ENCODE data around the gene PCSK5.
"Not testable (repeated sequence)": the region's sequence is repeated elsewhere in the genome, so short reads cannot be mapped to it uniquely, and the experiment has no call there.

PCSK5 gene

DNA sequence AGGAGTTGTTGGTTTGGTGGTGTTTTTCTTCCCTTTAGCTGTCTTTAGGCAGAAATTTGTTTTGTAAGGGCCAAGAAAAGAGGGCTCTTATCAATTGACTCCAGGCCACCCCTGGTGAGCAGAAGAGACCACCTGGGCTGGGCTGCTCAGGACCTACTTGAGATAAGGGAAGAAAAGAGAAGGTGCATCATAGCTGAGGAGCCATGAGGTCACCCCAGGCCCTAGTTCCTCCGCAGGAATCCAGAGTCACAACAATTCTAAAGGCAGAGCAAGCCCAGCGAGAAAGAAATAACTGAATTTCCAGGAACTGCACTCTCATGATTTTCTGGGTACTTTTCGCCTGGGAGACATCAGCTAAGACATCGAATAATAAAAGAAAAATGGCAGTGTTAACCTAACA is 468.9 kb downstream of the PCSK5 start:
- no peak for DNase-seq (ENCODE audit: low spot score)

DNA sequence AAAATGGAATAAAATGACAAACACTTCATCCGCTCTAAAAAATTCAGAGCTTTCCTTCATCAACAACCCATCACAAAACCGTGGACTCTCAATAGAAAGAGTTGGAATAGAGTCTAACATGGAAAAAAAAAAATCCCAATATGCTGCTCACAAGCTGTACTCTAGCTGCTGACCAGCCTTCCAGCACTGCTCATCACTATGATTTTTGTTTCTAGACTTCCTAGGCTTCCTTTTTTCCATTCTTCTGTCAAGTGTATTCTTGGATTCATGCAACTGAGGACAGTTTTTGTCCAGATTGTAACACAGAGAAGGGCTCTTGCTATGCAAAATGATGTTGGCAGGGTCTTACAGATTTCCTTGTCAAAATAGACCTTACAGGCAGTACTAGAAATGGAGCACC is 469.3 kb downstream of the PCSK5 start:
- no peak for DNase-seq (ENCODE audit: low spot score)

DNA sequence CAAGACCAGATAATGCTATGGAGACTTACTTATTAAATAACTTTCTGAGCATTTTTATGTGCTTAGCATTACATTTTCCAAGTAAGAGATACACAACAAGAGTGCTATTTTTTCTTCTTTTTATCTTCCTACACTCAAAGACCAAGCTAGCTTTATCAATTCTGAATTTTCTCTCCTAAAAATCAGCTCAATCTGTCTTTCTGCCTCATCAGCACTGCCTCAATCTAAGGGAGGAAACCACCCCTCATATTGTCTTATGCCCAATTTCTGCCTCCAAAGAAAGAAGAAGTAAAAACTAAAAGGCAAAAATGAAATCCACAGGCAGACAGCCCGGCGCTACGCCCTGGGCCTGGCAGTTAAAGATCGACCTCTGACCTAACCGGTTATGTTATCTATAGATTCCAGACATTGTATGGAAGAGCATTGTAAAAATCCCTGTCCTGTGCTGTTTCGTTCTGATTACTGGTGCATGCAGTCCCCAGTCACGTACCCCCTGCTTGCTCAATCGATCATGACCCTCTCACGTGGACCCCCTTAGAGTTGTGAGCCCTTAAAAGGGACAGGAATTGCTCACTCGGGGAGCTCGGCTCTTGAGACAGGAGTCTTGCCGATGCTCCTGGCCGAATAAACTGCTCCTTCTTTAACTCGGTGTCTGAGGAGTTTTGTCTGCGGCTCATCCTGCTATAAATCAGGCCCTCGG is 472.0 kb downstream of the PCSK5 start:
- not testable (repeated sequence) for DNase-seq (ENCODE audit: low spot score)

DNA sequence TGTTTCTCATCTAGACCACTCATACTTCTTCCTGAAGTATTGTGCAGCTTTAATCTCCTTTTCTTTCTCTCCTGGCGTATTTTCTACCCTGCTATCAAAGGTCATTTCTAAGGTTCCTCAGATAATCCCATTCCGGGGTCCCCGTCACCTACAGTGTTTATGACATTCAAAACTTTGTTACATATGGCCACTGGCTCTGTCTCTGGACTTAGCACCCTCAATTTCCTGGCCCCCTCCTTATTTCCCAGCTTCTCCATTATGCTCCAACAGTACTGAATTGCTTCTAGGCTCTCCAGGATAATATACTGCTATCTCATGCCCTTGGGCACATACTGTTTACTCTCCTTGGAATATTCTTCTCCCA is 472.5 kb downstream of the PCSK5 start:
- no peak for DNase-seq (ENCODE audit: low spot score)

DNA sequence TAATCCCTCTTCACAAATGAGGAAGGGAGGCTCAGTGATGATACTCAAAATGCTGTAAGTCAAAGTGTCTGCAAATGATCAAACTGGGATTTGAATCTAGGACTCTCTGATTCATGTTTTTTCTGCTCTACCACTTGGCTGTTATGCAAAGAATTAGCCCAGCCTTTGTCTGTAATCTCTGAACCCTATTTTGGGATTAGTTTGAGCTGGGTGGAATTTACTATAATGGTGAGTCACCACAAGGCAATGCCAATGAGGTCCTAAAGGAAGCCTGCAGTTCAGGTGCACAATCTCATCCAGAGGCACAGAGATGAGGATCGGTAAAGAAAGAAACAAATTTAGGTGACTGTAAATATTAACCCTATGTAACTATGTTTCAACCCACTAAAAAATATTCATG is 474.6 kb downstream of the PCSK5 start:
- peak; percentile 80 for DNase-seq (ENCODE audit: low spot score)

DNA sequence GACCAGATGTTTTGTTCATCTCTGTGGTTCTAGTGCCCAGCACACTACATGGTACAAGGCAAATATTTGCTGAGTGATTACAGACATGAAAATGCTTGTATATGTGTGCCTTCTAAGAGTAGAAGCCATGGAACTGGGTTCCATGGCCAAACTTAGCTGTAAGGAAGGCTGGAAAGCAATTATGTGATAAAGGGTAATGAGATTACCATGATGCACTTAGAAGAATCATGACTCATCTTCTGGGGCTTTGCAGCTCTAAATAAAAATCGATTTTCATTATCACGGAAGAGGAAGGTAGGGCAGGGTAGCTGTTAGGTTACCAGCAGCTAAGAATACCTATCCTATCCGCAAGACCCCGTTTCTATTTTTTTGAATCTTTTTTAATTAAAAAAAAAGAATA is 475.8 kb downstream of the PCSK5 start:
- DNase-seq (ENCODE audit: low spot score): peak; percentile 36

DNA sequence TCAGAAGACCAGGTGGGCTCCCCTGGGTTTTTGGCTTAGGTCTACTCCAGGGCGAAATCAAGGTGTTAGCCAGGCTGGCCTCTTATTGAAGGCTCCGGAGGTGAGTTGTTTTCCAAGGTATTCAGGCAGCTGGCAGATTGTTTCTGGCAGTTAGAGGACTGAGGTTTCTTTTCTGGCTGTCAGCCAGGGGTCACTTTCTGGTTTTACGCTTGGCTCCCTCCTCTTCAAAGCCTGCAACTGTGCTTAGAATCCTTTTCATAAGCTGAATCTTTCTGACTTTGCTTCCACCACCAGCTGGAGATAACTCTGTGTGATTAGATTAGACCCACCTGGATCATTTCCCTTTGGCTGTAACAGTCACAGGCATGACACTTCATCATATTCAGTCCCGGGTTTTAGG is 479.1 kb downstream of the PCSK5 start:
- peak; percentile 61 for DNase-seq (ENCODE audit: low spot score)

DNA sequence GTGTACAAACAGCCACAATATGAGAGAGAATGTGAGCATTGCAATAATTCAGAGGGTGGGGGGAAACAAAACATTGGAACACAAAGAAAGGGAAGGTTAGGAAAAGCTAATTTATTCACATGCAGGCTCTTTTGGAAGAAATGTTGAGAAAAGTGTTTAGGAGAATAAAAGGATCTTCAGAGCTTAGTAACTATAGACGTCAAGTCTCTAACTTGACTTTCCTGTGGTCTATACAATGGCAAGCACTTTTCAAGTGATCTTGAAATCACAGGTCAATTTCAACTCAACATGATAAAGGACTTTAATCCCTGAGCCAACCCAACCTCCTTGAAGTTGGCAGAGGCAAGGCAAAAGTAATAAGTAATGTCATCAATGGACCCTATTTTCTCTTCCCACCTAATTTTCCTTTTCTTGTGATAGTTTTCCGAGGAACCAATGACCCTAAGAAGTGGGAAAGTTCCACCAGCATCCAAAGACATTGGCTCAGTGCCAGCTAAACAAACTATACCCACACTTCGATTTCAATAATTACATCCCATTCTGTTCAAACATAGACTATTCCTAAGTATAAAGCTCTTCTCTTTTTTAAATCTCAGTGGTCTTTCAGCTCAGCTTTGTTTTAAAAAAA is 480.0 kb downstream of the PCSK5 start:
- no peak for DNase-seq (ENCODE audit: low spot score)

DNA sequence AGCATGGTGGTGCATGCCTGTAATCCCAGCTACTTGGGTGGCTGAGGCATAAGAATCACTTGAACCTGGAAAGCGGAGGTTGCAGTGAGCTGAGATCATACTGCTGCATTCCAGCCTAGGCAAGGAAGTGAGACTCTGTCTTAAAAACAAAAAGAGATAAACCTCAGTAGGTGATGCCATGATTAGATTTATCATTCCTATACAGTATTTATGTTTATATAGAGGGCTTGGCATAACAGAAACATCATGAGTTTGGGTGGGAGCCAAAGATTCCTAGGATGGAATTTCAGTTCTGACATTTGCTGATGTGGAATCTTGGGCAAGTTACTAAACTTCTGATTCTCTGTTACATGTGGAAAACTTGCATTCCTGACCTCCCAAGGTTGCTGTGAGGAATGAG is 481.4 kb downstream of the PCSK5 start:
- DNase-seq (ENCODE audit: low spot score): peak; percentile 32

DNA sequence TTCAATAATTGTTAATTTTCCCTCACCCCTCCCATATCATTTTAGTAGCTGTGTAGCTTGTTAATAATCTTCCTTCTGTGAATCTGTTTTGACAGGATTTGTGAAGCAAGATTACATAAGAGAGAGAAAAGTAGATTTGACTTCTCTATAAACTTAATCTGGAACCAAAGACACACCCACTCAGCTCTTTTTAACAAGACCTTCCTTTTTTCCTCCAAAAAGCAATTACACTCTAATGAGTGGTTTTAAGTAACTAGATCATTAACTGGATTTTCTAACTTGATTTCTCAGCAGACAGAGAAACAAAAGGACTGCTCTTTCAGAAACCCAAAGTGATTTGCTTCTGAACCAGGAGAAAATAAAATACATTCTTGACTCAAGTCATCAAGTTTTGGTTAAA is 481.9 kb downstream of the PCSK5 start:
- DNase-seq (ENCODE audit: low spot score): no peak

DNA sequence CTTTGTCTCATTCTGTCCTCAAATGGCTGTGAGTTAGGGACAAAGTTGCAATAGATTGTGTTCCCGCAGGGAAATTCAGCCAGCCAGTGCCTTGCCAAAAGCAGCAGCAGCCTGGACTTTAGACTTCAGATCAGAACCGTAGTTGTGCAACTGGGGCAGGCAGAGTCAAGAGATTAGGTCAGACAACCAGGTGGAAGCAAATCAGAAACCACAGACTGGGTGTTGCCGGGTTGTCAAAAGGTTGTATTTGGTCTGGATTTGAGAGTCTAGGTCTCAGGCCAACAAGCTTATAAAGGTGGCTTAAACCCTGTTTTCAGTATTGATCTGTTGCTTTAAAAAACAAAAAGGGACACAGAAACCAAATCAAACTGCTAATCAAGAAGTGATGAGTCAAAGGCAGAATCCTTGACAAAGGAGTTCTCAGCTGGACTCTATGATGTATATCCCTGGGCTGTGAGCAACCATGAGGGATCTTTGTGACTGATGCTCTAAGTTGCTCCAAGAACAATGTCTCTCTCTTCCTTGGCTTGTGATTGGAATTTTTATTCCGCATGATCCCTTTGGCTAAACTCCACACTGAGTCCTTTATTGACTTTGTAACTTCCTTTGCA is 482.8 kb downstream of the PCSK5 start:
- DNase-seq (ENCODE audit: low spot score): peak; percentile 62

DNA sequence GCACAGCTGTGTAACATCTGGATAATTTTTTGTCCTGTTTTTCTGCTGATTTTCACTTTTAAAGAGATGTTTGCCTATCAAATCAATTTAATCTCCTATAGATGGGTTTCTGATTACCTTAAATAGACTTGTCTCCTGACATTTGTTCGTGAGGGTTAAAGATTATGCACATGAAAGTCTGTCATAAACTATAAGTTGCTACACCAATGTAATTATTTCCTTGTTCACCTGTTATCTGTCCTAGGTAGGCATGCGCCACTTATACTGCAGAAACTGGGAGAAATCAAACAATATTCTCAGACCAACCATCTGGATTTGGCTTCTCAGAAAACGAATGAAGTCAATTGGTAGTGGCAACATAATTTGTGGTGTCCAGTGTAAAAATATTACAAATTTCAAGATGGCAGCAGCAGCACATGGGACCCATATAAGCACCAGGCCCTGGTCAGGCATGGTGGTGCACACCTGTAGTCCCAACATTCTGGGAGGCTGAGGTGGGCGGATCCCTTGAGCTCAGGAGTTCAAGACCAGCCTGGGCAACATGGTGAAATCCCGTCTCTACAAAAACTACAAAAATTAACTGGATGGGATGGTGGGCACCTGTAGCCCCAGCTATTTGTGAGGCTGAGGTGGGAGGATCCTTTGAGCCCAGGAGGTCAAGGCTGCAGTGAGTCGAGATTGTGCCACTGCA is 483.5 kb downstream of the PCSK5 start:
- no peak for DNase-seq (ENCODE audit: low spot score)

DNA sequence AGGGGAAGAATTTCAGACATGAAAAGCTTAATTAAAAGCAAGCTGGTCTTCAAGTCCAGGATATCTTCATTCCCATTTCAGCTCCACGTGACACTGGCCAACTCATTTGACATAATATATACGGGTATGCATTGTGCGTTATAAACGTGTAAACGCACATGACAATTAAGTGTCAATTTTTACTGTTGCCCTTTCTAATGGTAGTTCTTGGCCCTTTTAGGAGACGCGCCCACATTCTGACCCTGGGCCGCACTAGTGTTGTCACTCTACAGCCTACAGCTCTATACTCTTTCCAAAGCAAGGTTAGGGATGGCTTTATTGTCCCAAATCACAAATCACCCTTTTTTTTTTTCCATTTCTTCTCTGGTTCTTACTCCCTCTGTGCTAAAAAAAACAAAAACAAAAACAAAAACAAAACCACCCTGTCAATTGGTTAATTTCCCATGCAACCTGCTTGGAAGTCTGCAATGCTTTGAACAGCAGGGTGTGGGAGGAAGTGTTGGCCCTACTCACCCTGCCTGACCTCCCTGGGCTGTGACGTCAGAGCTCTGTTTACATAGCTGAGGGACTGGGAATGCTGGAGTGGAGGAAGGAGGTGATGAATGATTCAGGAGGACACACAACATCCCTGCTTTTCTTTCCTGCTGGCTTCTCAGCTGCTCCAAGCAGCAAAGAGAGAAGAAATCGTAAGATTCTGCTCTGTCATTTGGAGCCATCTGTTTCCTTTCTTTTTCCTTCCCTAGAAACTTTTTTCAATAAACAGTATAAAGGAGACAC is 484.5 kb downstream of the PCSK5 start:
- peak; percentile 79 for DNase-seq (ENCODE audit: low spot score)

DNA sequence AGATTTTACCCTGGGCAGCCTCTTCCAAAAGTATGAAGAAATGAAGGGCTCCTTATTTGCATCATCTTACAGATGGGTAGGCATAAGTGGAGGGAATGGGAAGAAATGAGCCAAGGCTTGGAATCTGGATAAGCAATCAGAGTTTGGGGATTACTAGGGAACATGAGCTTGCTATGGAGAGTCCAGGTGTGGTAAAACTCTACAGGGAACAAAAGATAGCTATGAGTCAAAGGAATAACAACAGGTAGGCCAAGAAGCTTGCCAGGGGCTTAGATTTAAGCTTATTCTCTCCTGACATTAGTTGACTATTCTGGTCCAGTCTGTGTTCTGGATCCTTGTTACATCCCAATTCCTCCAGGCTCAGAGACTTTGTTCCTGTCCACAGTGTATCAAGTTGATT is 487.3 kb downstream of the PCSK5 start:
- no peak for DNase-seq (ENCODE audit: low spot score)

DNA sequence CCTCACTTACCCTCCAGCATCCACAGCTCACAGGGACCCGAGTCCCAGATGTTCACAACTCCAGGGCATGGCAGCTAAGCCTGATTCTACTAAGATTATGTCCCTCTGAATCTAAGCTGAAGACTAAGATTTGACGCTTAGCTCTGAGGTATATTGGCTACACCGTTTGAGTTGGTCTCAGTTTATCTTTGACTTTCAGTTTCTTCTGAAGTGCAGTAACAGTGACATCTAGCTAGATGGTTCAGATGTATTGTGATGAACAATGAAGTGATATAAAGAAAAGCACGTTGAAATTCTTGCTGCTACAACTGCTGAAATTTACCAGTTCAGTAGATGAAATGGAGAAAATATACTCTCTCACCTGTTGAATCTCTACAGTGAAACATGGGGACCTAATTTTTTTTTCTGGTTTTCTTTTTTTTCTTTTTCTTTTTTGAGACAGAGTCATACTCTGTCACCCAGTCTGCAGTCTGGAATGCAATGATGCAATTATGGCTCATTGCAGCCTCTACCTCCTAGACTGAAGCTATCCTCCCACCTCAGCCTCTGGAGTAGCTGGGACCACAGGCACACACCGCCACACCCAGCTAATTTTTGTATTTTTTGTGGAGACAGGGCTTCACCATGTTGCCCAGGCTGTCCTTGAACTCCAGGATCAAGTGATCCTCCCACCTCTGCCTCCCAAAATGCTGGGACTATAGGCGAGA is 488.0 kb downstream of the PCSK5 start:
- no peak for DNase-seq (ENCODE audit: low spot score)

DNA sequence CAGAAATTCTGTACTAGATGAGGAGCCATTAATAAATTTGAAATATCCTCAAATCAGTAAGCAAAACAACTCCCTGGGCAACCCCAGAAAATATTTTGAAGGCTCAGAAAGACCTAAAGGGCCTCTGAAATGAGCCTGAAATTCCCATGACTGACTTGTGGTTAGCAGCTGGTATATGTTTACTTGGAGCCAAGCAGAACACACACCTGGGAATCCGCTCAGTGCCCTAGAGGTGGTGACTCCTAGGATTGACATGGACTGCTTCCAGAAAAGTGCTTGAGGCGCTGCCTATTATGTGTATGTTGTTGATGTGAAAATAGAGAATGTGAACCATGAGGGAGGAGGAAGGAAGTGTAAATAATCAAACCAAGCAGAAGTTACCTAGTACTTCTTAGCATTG is 489.0 kb downstream of the PCSK5 start:
- DNase-seq (ENCODE audit: low spot score): no peak

DNA sequence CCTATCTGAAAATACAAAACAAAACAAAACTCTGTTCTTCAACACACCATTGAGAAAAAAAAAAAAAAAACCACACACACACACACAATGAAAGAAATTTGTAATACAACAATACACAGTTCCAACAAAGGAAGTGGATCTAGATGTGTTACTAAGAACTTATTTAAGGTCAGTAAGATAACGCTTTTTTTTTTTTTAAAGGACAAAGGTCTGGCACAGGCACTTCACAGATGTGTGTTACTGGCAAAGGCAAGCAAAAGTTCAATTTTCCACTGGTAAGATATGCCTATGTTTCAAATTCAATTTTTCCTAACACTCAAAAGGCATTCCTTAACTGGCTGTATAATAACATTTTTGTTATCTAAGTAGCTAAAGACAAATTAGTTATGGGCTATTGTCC is 500.2 kb downstream of the PCSK5 start:
- DNase-seq (ENCODE audit: low spot score): no peak

DNA sequence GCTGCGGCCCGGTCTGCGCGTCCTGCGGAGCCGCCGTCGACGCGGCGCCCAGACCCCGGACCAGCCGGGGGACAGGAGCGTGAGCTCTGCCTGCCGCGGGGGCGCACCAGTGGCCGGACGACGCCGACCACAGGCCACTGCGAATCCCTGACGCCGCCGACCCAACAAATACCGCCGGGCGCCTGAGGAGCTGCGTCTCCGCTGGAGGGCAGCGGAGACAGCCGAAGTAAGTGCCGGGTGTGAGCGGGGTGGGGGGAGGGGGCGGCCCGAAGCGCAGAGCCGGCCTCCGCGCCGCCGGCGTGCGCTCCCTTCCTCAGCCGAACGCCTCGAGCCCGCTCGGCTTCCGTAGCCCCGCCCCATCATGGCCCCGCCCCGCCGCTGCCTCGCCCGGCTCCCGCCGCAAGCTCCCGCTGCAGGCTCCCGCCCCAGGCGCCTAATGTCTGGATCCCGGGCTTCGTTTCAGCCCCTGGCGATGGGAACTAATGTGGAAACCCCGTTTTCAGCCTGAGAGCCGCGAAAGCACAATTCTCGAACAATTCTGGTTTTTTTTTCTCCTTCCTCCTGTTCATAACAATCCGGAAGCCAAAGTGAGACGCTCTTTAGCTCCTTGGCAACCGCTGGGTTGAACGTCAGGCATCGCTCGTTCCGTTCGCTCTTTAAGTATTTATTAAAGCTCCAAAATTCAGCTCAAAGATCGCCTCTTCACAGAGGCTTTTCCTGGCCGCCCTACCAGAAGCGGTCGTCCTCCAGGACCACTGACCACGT is 503.9 kb downstream of the PCSK5 start, which contains the start of gene RFK:
TSS of gene RFK (minus strand) at position 232 of the 765 bp plus-strand sequence. CDS start 255 bp downstream, outside the sequence.
- peak; percentile 91 for DNase-seq (ENCODE audit: low spot score)

DNA sequence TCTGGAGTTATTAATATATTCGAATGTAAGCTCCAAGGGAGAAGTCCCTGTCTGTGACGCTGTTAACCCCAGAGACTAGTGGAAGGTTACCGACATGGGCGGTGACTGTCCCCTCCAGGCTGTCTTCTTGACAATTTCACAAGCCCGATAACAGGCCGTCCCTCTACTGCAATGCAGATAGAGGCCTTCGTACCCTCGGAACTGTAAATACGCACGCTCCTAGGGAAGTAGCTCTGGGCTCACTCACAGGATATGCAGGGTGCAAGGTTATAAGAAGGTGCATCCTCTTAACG is 504.4 kb downstream of the PCSK5 start:
- peak; percentile 75 for DNase-seq (ENCODE audit: low spot score)

DNA sequence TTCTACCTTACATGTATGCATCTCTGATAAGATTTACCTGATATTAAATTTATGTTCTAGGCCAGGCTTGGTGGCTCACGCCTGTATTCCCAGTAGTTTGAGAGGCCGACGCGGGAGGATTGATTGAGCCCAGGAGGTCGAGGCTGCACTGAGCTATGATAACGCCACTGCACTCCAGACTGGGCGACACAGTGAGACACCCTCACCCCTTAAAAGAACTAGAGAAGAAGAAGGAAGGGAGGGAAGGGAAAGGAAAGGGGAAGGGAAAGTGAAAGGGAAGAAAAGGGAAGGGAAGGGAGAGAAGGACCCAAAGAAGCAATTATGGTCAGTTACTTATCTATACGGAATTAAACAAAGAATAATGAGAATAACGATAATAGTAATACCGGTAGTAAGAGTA is 504.9 kb downstream of the PCSK5 start:
- no peak for DNase-seq (ENCODE audit: low spot score)

DNA sequence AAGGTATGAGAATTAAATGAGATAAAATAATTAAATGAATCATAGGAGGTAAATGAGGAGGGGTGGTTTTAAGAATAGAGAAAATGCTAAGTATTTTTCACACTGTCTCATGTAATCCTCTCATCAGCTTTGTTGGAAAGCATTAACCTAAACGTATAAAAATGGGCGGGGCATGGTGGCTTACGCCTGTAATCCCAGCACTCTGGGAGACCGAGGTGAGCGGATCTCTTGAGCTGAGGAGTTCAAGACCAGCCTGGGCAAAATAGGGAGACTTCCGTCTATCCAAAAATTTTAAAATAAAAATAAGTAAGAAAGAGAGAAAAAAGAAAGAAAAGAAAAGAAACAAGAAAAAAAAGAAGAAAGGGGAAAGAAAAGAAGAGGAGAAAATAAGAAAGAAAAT is 505.7 kb downstream of the PCSK5 start:
- DNase-seq (ENCODE audit: low spot score): no peak

Measured in LoVo (cell line).